ENCODE results near the gene EFHC2. TPM values are rescaled to one million over a fixed set of nuclear protein-coding genes. Genes with fewer than 3 reads are reported as not detected.
A peak's percentile ranks its signal among the peaks of the same experiment; 100 is the strongest.

Gene EFHC2
- total RNA-seq, 4 donors from 2014 or later: 1.6 TPM; not detected in 2

DNA sequence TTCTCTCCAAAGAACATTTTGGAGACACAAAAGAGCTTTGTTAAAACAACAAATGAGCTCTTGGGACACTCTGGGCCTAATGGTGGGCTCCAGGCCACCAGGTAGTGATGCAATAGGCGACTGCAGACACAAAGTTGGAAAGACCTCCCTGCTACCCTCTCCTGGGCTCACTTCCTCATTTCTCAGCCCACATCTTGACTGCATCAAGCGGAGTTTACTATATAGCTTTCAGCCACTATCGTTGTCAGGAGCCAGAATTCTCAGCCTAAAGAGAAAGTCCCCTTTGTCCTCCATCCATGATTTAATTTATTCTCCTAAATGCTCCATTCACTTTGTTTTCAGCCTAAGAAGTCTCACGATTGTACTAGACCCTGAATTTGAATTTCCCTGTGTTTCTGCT, 114.9 kb downstream of the EFHC2 start:
- no peak for DNase-seq
- H3K27ac ChIP-seq: no peak overlapping the region
- no peak overlapping the region for H3K4me3 ChIP-seq
- H3K27me3 ChIP-seq: no peaks in the 10 kb centered on the region
- 63% methylated on average over 4 of the region's 4 CpGs; no CpG with 5 or more reads in 1 of the 2 donors for WGBS, 2 donors (ENCODE audit: low coverage in 1 of 2)
- H3K36me3 ChIP-seq: no peaks in the 10 kb centered on the region
- intact Hi-C loops (cut with DNase I; ENCODE audit: low total_unique reads) (no loop called here), in situ Hi-C loops (cut with MboI; ENCODE audit: low pct_ligation_motif_present in 1 of 4, low pct_unique_long_range_greater_than_20kb in 1 of 4, low sequenced_read_pairs in 3 of 4) (no loop called here)
- peaks cover 0 to 2% (median under 1%) of the 10 kb centered on the region in 4 donors for H3K4me1 ChIP-seq
- TF ChIP-seq POLR2AphosphoS5 (IDR thresholded peaks at IDR 0.05): no peak
- no peak for TF ChIP-seq EP300 (IDR thresholded peaks at IDR 0.05; ENCODE audit: low read depth)
- TF ChIP-seq POLR2A (IDR thresholded peaks at IDR 0.05): no peak
- TF ChIP-seq, protein P1, sequence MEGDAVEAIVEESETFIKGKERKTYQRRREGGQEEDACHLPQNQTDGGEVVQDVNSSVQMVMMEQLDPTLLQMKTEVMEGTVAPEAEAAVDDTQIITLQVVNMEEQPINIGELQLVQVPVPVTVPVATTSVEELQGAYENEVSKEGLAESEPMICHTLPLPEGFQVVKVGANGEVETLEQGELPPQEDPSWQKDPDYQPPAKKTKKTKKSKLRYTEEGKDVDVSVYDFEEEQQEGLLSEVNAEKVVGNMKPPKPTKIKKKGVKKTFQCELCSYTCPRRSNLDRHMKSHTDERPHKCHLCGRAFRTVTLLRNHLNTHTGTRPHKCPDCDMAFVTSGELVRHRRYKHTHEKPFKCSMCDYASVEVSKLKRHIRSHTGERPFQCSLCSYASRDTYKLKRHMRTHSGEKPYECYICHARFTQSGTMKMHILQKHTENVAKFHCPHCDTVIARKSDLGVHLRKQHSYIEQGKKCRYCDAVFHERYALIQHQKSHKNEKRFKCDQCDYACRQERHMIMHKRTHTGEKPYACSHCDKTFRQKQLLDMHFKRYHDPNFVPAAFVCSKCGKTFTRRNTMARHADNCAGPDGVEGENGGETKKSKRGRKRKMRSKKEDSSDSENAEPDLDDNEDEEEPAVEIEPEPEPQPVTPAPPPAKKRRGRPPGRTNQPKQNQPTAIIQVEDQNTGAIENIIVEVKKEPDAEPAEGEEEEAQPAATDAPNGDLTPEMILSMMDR (IDR thresholded peaks at IDR 0.05): no peak
- no peaks in the 10 kb centered on the region for H3K9me3 ChIP-seq

DNA sequence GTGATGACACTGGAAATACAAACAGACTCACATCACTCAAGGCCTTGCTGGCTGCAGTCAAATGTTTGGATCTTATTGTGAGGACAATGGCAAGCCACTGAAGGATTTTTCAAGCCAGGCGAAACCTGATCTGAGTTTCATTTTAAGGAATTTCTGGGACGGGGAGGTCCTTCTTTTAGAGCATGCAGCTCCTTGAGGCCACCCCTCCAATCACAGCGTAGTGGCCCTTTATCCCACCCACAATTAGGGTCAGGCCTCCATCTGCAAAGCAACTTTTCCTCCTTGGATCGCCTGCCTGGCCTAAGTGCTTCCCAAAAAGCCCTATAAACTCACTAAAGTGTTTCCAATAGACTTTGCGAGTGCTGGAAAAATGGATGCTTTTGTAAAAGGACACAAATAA, 115.5 kb downstream of the EFHC2 start:
- H3K27me3 ChIP-seq: no peaks in the 10 kb centered on the region
- WGBS, 2 donors (ENCODE audit: low coverage in 1 of 2): 63 to 80% methylated on average over 1 to 5 of the region's 5 CpGs
- in situ Hi-C loops (cut with MboI; ENCODE audit: low pct_ligation_motif_present in 1 of 4, low pct_unique_long_range_greater_than_20kb in 1 of 4, low sequenced_read_pairs in 3 of 4): no loop called here

DNA sequence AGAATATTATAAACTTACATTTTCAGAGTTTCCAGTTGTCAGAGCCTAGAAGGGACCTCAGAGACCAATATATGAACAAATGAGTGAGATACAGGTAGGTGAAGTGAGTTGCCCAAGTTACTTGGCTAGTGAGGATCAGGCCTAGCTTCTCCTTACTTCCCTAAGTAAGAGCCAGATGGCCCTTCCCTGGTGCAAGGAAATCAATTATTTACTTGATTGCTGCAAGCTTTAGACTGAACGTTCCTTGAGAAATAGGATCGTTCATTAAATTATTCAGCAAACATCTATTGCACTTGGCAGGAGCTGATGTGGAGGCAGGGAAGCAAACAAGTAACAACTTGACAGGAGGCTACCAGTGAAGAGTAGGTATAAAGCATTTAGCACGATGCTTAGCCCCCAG, 117.8 kb downstream of the EFHC2 start:
- Histone ChIP-seq H3K36me3 (no peaks in the 10 kb centered on the region), H3K4me1 (peaks cover 0 to 6% (median 2%) of the 10 kb centered on the region in 4 donors), H3K27ac (peak overlapping the region; percentile 20 to 57 (median 46)), H3K4me3 (no peak overlapping the region), H3K27me3 (no peaks in the 10 kb centered on the region), H3K9me3 (no peaks in the 10 kb centered on the region)
- 55% methylated on average over 3 of the region's 3 CpGs; no CpG with 5 or more reads in 1 of the 2 donors for WGBS, 2 donors (ENCODE audit: low coverage in 1 of 2)
- intact Hi-C loops (cut with DNase I; ENCODE audit: low total_unique reads): no loop called here
- no peak for DNase-seq
- in situ Hi-C loops (cut with MboI; ENCODE audit: low pct_ligation_motif_present in 1 of 4, low pct_unique_long_range_greater_than_20kb in 1 of 4, low sequenced_read_pairs in 3 of 4): no loop called here
- TF ChIP-seq, protein P1 (IDR thresholded peaks at IDR 0.05): no peak
- TF ChIP-seq EP300 (IDR thresholded peaks at IDR 0.05; ENCODE audit: low read depth) (no peak), POLR2AphosphoS5 (IDR thresholded peaks at IDR 0.05) (no peak), POLR2A (IDR thresholded peaks at IDR 0.05) (no peak)

More for the DNA sequence above, 115.5 kb downstream of the EFHC2 start:
- TF ChIP-seq POLR2AphosphoS5 (IDR thresholded peaks at IDR 0.05): no peak
- no peak for TF ChIP-seq POLR2A (IDR thresholded peaks at IDR 0.05)
- TF ChIP-seq, protein P1 (IDR thresholded peaks at IDR 0.05): no peak
- TF ChIP-seq EP300 (IDR thresholded peaks at IDR 0.05; ENCODE audit: low read depth): no peak
- no peaks in the 10 kb centered on the region for H3K9me3 ChIP-seq
- H3K4me1 ChIP-seq: peaks cover 0 to 6% (median 2%) of the 10 kb centered on the region in 4 donors
- H3K36me3 ChIP-seq: no peaks in the 10 kb centered on the region
- DNase-seq: no peak
- H3K4me3 ChIP-seq: no peak overlapping the region
- intact Hi-C loops (cut with DNase I; ENCODE audit: low total_unique reads): no loop called here
- no peak overlapping the region for H3K27ac ChIP-seq

DNA sequence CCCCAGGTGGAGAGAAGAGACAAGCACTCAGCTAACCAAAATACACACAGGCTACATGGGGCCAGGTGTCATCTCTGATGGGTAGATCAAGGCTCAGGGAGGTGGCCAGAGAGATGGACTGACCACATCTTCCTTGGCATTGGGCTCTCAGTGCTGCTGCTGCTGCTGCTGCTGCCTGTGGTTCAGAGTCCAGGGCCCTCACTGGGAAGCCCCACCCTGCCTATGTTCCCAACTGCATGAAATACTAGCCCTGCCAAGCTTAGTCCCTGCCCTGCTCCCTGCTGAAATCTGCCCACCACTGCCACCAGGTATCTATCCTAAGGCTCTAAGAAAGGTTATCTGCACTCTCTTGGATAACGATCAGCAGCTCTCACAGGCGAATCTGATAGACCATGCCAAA, 118.7 kb downstream of the EFHC2 start:
- Histone ChIP-seq H3K4me1 (peaks cover 0 to 6% (median 2%) of the 10 kb centered on the region in 4 donors), H3K36me3 (no peaks in the 10 kb centered on the region), H3K27me3 (no peaks in the 10 kb centered on the region), H3K4me3 (no peak overlapping the region), H3K27ac (peak overlapping the region; percentile 31 to 57 (median 43)), H3K9me3 (no peaks in the 10 kb centered on the region)
- in situ Hi-C loops (cut with MboI; ENCODE audit: low pct_ligation_motif_present in 1 of 4, low pct_unique_long_range_greater_than_20kb in 1 of 4, low sequenced_read_pairs in 3 of 4) (no loop called here), intact Hi-C loops (cut with DNase I; ENCODE audit: low total_unique reads) (no loop called here)
- TF ChIP-seq POLR2A (IDR thresholded peaks at IDR 0.05): no peak
- TF ChIP-seq POLR2AphosphoS5 (IDR thresholded peaks at IDR 0.05): no peak
- no peak for TF ChIP-seq EP300 (IDR thresholded peaks at IDR 0.05; ENCODE audit: low read depth)
- TF ChIP-seq, protein P1 (IDR thresholded peaks at IDR 0.05): no peak
- DNase-seq: peak; percentile 33
- 55 to 76% methylated on average over 2 of the region's 2 CpGs for WGBS, 2 donors (ENCODE audit: low coverage in 1 of 2)

Measured in transverse colon (tissue), 4 donors.